ENCODE measurements around the gene ATG5. TPM values are rescaled to one million over a fixed set of nuclear protein-coding genes. Genes with fewer than 3 reads are reported as not detected.

The ATG5 gene
- polyA plus RNA-seq, 3 donors, result 15.0 to 31.4 (median 29.9) TPM

GRCh38 chr6:106243261-106243660, 82.3 kb downstream of the ATG5 start:
- Histone ChIP-seq H2AFZ (ENCODE audit: insufficient read depth, low read depth, low read length, poor library complexity, severe bottlenecking) (no peak overlapping the region), H3K27me3 (ENCODE audit: control insufficient read depth in 2 of 2, insufficient read depth in 2 of 2, low read length in 2 of 2) (no peaks in the 10 kb centered on the region), H3K9ac (ENCODE audit: insufficient read depth, low read length, poor library complexity, severe bottlenecking) (no peak overlapping the region), H3K27ac (ENCODE audit: low read depth in 1 of 2, low read length in 2 of 2) (no peak overlapping the region), H3K4me3 (replicated peaks in 1 of 3; ENCODE audit: low read depth in 2 of 3, low read length in 3 of 3) (no peak overlapping the region), H3K4me1 (ENCODE audit: control insufficient read depth in 1 of 2, insufficient read depth in 2 of 2, low read length in 2 of 2) (no peaks in the 10 kb centered on the region), H3K9me3 (replicated peaks in 1 of 2; ENCODE audit: control insufficient read depth in 1 of 2, insufficient read depth in 1 of 2, low read length in 2 of 2) (no peaks in the 10 kb centered on the region), H3K79me2 (ENCODE audit: insufficient read depth, low read length) (no peaks in the 10 kb centered on the region), H4K20me1 (ENCODE audit: insufficient read depth, low read length) (no peaks in the 10 kb centered on the region), H3K36me3 (replicated peaks in 1 of 2; ENCODE audit: control insufficient read depth in 1 of 2, insufficient read depth in 2 of 2, low read length in 2 of 2) (peaks cover 20 to 54% of the 10 kb centered on the region in 2 donors), H3K4me2 (replicated peaks; ENCODE audit: extremely low read depth, low read length, poor library complexity, severe bottlenecking) (no peak overlapping the region)
- intact Hi-C loops (cut with micrococcal nuclease), result no loop called here
- WGBS (ENCODE audit: insufficient coverage), result 100% methylated on average over 2 of the region's 4 CpGs
- no peaks in the 10 kb centered on the region for H3K4me1 Mint-ChIP-seq
- TF ChIP-seq, protein P1, sequence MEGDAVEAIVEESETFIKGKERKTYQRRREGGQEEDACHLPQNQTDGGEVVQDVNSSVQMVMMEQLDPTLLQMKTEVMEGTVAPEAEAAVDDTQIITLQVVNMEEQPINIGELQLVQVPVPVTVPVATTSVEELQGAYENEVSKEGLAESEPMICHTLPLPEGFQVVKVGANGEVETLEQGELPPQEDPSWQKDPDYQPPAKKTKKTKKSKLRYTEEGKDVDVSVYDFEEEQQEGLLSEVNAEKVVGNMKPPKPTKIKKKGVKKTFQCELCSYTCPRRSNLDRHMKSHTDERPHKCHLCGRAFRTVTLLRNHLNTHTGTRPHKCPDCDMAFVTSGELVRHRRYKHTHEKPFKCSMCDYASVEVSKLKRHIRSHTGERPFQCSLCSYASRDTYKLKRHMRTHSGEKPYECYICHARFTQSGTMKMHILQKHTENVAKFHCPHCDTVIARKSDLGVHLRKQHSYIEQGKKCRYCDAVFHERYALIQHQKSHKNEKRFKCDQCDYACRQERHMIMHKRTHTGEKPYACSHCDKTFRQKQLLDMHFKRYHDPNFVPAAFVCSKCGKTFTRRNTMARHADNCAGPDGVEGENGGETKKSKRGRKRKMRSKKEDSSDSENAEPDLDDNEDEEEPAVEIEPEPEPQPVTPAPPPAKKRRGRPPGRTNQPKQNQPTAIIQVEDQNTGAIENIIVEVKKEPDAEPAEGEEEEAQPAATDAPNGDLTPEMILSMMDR (IDR thresholded peaks at IDR 0.05), result no peak
- H3K27ac Mint-ChIP-seq, result no peak overlapping the region
- peaks cover 0 to 3% (median 1%) of the 10 kb centered on the region in 7 donors for H3K9me3 Mint-ChIP-seq
- no peak overlapping the region for H3K4me3 Mint-ChIP-seq
- peaks cover 44 to 55% of the 10 kb centered on the region in 2 donors for H3K36me3 Mint-ChIP-seq
- no peaks in the 10 kb centered on the region for H3K27me3 Mint-ChIP-seq (ENCODE audit: low read depth in 3 of 3)
- DNase-seq, result no peak

- peaks cover 0 to 3% (median 1%) of the 10 kb centered on the region in 7 donors for H3K9me3 Mint-ChIP-seq
- no peaks in the 10 kb centered on the region for H3K27me3 Mint-ChIP-seq (ENCODE audit: low read depth in 3 of 3)
- Histone ChIP-seq H3K4me1 (ENCODE audit: control insufficient read depth in 1 of 2, insufficient read depth in 2 of 2, low read length in 2 of 2) (no peaks in the 10 kb centered on the region), H4K20me1 (ENCODE audit: insufficient read depth, low read length) (no peaks in the 10 kb centered on the region), H3K4me3 (replicated peaks in 1 of 3; ENCODE audit: low read depth in 2 of 3, low read length in 3 of 3) (no peak overlapping the region), H3K9ac (ENCODE audit: insufficient read depth, low read length, poor library complexity, severe bottlenecking) (no peak overlapping the region), H3K79me2 (ENCODE audit: insufficient read depth, low read length) (no peaks in the 10 kb centered on the region), H3K36me3 (replicated peaks in 1 of 2; ENCODE audit: control insufficient read depth in 1 of 2, insufficient read depth in 2 of 2, low read length in 2 of 2) (peaks cover 10 to 40% of the 10 kb centered on the region in 2 donors), H3K27ac (ENCODE audit: low read depth in 1 of 2, low read length in 2 of 2) (no peak overlapping the region), H3K4me2 (replicated peaks; ENCODE audit: extremely low read depth, low read length, poor library complexity, severe bottlenecking) (no peak overlapping the region), H2AFZ (ENCODE audit: insufficient read depth, low read depth, low read length, poor library complexity, severe bottlenecking) (no peak overlapping the region), H3K9me3 (replicated peaks in 1 of 2; ENCODE audit: control insufficient read depth in 1 of 2, insufficient read depth in 1 of 2, low read length in 2 of 2) (no peaks in the 10 kb centered on the region), H3K27me3 (ENCODE audit: control insufficient read depth in 2 of 2, insufficient read depth in 2 of 2, low read length in 2 of 2) (no peaks in the 10 kb centered on the region)
- H3K4me1 Mint-ChIP-seq, result no peaks in the 10 kb centered on the region
- TF ChIP-seq, protein P1 (IDR thresholded peaks at IDR 0.05), result no peak
- intact Hi-C loops (cut with micrococcal nuclease), result no loop called here
- no peak for DNase-seq
- peaks cover 32 to 45% of the 10 kb centered on the region in 2 donors for H3K36me3 Mint-ChIP-seq
- no peak overlapping the region for H3K27ac Mint-ChIP-seq
- no peak overlapping the region for H3K4me3 Mint-ChIP-seq
These were observed 84.1 kb downstream of the ATG5 start for GRCh38 chr6:106241498-106241897.

Data from CD14-positive monocyte (primary cell).